T-cell (primary cell): ENCODE results near the gene HPCAL1. TPM values are rescaled to one million over a fixed set of nuclear protein-coding genes. Genes with fewer than 3 reads are reported as not detected.

Experiments used
- ATAC-seq, 4 experiments: fragments of 200-7000 bp in 3 of 4; fragments of 150-1000 bp in 1 of 4; cut with Tn5 transposase; replicated peaks in 1 of 4; 1 replicate in 3 of 4; 2 replicates in 1 of 4; pipeline ENCODE4 v1.10.0; 2021; ENCODE audit warnings: moderate library complexity in 3 of 4, mild to moderate bottlenecking in 2 of 4, moderate number of reproducible peaks in 1 of 4
- CTCF ChIA-PET, 2 donors: fragments of 300-600 bp; sonication (Branson Sonifier 250); formaldehyde crosslinking; loops; one replicate each; lab custom pipeline; 2022; ENCODE audit warnings: antibody characterized with exemption in 2 of 2; lab: Charles Lee
- POLR2A ChIA-PET, 2 donors: fragments of 300-600 bp; sonication (Branson Sonifier 250); formaldehyde crosslinking; loops; one replicate each; lab custom pipeline; 2022; ENCODE audit warnings: antibody characterized with exemption in 2 of 2; lab: Charles Lee
- DNase-seq, 35 experiments: peaks; one replicate each; pipeline versions ENCODE4 v3.0.0 to v3.0.0-alpha.2; 2013 to 2023
- H3K27ac ChIP-seq: one replicate; pipeline ENCODE4 v1.5.1; 2013; ENCODE audit warnings: low read length
- H3K27me3 ChIP-seq, 2 experiments: replicated peaks in 1 of 2; 1 replicate in 1 of 2; 2 replicates in 1 of 2; pipeline versions ENCODE4 v1.6.1 to v1.7.0; 2013; ENCODE audit warnings: low read length in 1 of 2, mixed read lengths in 1 of 2; ENCODE audit not compliant: control insufficient read depth in 2 of 2, insufficient read depth in 2 of 2; ENCODE audit errors: extremely low read depth in 1 of 2
- H3K36me3 ChIP-seq, 2 donors: 1 replicate in 1 of 2; 2 replicates in 1 of 2; pipeline versions ENCODE4 v1.6.1 to v1.7.0; 2013; ENCODE audit warnings: low read length in 1 of 2; ENCODE audit not compliant: control insufficient read depth in 2 of 2, insufficient read depth in 1 of 2; ENCODE audit errors: extremely low read depth in 1 of 2
- H3K4me1 ChIP-seq, 2 experiments: 1 replicate in 1 of 2; 2 replicates in 1 of 2; pipeline versions ENCODE4 v1.6.1 to v1.7.0; 2013; ENCODE audit warnings: low read length in 2 of 2, mixed read lengths in 1 of 2; ENCODE audit not compliant: insufficient read depth in 2 of 2, control insufficient read depth in 1 of 2; ENCODE audit errors: extremely low read depth in 1 of 2
- H3K4me3 ChIP-seq, 2 donors: 1 replicate in 1 of 2; 2 replicates in 1 of 2; pipeline versions ENCODE4 v1.5.1 to v1.7.0; 2013; ENCODE audit warnings: mild to moderate bottlenecking in 2 of 2, low read length in 1 of 2, moderate library complexity in 1 of 2; ENCODE audit not compliant: control insufficient read depth in 1 of 2; ENCODE audit errors: extremely low read depth in 1 of 2
- H3K9me3 ChIP-seq: 2 replicates; pipeline ENCODE4 v1.7.0; 2013
- H3K27ac Mint-ChIP-seq, 2 donors: one replicate each; pipeline ENCODE4 v1.8.0; 2020 to 2021; ENCODE audit warnings: mild to moderate bottlenecking in 2 of 2, mixed read lengths in 2 of 2
- H3K27me3 Mint-ChIP-seq, 2 donors: one replicate each; pipeline ENCODE4 v1.8.0; 2021 to 2022; ENCODE audit warnings: mixed read lengths in 2 of 2
- H3K36me3 Mint-ChIP-seq: one replicate; pipeline ENCODE4 v1.8.0; 2021; ENCODE audit warnings: mixed read lengths
- H3K4me1 Mint-ChIP-seq, 3 donors: one replicate each; pipeline ENCODE4 v1.8.0; 2020 to 2022; ENCODE audit warnings: mixed read lengths in 3 of 3, mild to moderate bottlenecking in 1 of 3
- H3K4me3 Mint-ChIP-seq, 3 donors: one replicate each; pipeline ENCODE4 v1.8.0; 2020 to 2022; ENCODE audit warnings: mild to moderate bottlenecking in 3 of 3, mixed read lengths in 3 of 3, moderate library complexity in 3 of 3
- H3K9me3 Mint-ChIP-seq, 3 donors: one replicate each; pipeline ENCODE4 v1.8.0; 2020 to 2022; ENCODE audit warnings: mixed read lengths in 3 of 3
- WGBS: methylation state at CpG from one replicate; pipeline ENCODE4 v1.1.5; 2013; ENCODE audit warnings: missing lambda C conversion rate; ENCODE audit not compliant: insufficient coverage; 5-methylcytosine and 5-hydroxymethylcytosine counted together
- total RNA-seq, 35 experiments: library from RNA in 6 of 35; stranded (reverse) in 6 of 35; fragments of 120-200 nt in 1 of 35; gene quantifications; one replicate each; pipeline versions ENCODE4 v1.2.1 to v1.2.4 and lab custom pipeline; 2013 to 2026

The HPCAL1 gene
- total RNA-seq, 5 donors from 2014 or later (not counting 1 experiment from before 2014, with no cell fraction given), result 39.5 to 87.3 (median 83.2) TPM

GRCh38 chr2:10369269-10370255, 66.9 kb downstream of the HPCAL1 start:
- H3K4me3 Mint-ChIP-seq, result no peak overlapping the region
- POLR2A ChIA-PET, result no interaction called here
- H3K9me3 ChIP-seq, result no peaks in the 10 kb centered on the region
- peaks cover 0 to 61% of the 10 kb centered on the region in 2 experiments for H3K4me1 ChIP-seq
- no peak for ATAC-seq
- H3K4me1 Mint-ChIP-seq, result peaks cover 51 to 67% (median 63%) of the 10 kb centered on the region in 3 donors
- no peak overlapping the region for H3K27ac ChIP-seq
- no peak overlapping the region for H3K4me3 ChIP-seq
- peak overlapping the region; percentile 24 to 39 for H3K27ac Mint-ChIP-seq
- CTCF ChIA-PET, result no interaction called here
- H3K27me3 Mint-ChIP-seq, result no peaks in the 10 kb centered on the region
- no peaks in the 10 kb centered on the region for H3K9me3 Mint-ChIP-seq
- peaks cover 4% of the 10 kb centered on the region for H3K36me3 Mint-ChIP-seq
- peaks cover 3 to 6% of the 10 kb centered on the region in 2 donors for H3K36me3 ChIP-seq
- DNase-seq, result no peak
- WGBS, result 94% methylated on average over 11 of the region's 14 CpGs
- H3K27me3 ChIP-seq, result no peaks in the 10 kb centered on the region

GRCh38 chr2:10370390-10370789, 67.7 kb downstream of the HPCAL1 start:
- 100% methylated on average over 1 of the region's 1 CpG for WGBS
- POLR2A ChIA-PET, result no interaction called here
- H3K9me3 Mint-ChIP-seq, result no peaks in the 10 kb centered on the region
- no peak overlapping the region for H3K4me3 ChIP-seq
- no peak overlapping the region for H3K27ac ChIP-seq
- H3K4me1 Mint-ChIP-seq, result peaks cover 52 to 68% (median 64%) of the 10 kb centered on the region in 3 donors
- peak in 1 of 4 experiments; percentile 11 for ATAC-seq
- H3K27me3 ChIP-seq, result no peaks in the 10 kb centered on the region
- H3K4me3 Mint-ChIP-seq, result no peak overlapping the region
- H3K27me3 Mint-ChIP-seq, result no peaks in the 10 kb centered on the region
- H3K27ac Mint-ChIP-seq, result peak overlapping the region in 1 of 2 donors; percentile 24
- DNase-seq, result no peak
- peaks cover 3% of the 10 kb centered on the region in 2 donors for H3K36me3 ChIP-seq
- CTCF ChIA-PET, result no interaction called here
- H3K9me3 ChIP-seq, result no peaks in the 10 kb centered on the region
- H3K4me1 ChIP-seq, result peaks cover 0 to 61% of the 10 kb centered on the region in 2 experiments
- peaks cover 4% of the 10 kb centered on the region for H3K36me3 Mint-ChIP-seq

- ChIA-PET CTCF (no interaction called here), POLR2A (no interaction called here)
- WGBS, result 92% methylated on average over 6 of the region's 6 CpGs
- Histone ChIP-seq H3K4me1 (peaks cover 2 to 61% of the 10 kb centered on the region in 2 experiments), H3K9me3 (no peaks in the 10 kb centered on the region), H3K36me3 (peaks cover 3% of the 10 kb centered on the region in 2 donors), H3K27me3 (no peaks in the 10 kb centered on the region), H3K4me3 (no peak overlapping the region), H3K27ac (no peak overlapping the region)
- H3K9me3 Mint-ChIP-seq, result no peaks in the 10 kb centered on the region
- no peak overlapping the region for H3K4me3 Mint-ChIP-seq
- DNase-seq (no peak), ATAC-seq (no peak)
- no peak overlapping the region for H3K27ac Mint-ChIP-seq
- H3K27me3 Mint-ChIP-seq, result no peaks in the 10 kb centered on the region
- peaks cover 9% of the 10 kb centered on the region for H3K36me3 Mint-ChIP-seq
- H3K4me1 Mint-ChIP-seq, result peaks cover 57 to 71% (median 67%) of the 10 kb centered on the region in 3 donors
These were observed 68.2 kb downstream of the HPCAL1 start for GRCh38 chr2:10370895-10371294.

GRCh38 chr2:10371441-10372196, 68.9 kb downstream of the HPCAL1 start:
- WGBS, result 96% methylated on average over 9 of the region's 15 CpGs
- ChIA-PET POLR2A (no interaction called here), CTCF (interaction anchor here in 1 of 2 donors (0.6 kb wide), 1 partner anchor 11 kb away, joined by 4 read pairs; no protein-coding TSS in a partner anchor)
- H3K27ac Mint-ChIP-seq, result no peak overlapping the region
- H3K27me3 ChIP-seq, result no peaks in the 10 kb centered on the region
- no peaks in the 10 kb centered on the region for H3K27me3 Mint-ChIP-seq
- H3K4me1 ChIP-seq, result peaks cover 3 to 64% of the 10 kb centered on the region in 2 experiments
- peaks cover 3% of the 10 kb centered on the region in 2 donors for H3K36me3 ChIP-seq
- peaks cover 62 to 75% (median 71%) of the 10 kb centered on the region in 3 donors for H3K4me1 Mint-ChIP-seq
- H3K9me3 ChIP-seq, result no peaks in the 10 kb centered on the region
- no peaks in the 10 kb centered on the region for H3K9me3 Mint-ChIP-seq
- peaks cover 11% of the 10 kb centered on the region for H3K36me3 Mint-ChIP-seq
- H3K4me3 ChIP-seq, result no peak overlapping the region
- H3K4me3 Mint-ChIP-seq, result no peak overlapping the region
- DNase-seq (no peak), ATAC-seq (no peak)
- H3K27ac ChIP-seq, result no peak overlapping the region

- H3K36me3 ChIP-seq, result peaks cover 3% of the 10 kb centered on the region in 2 donors
- no peaks in the 10 kb centered on the region for H3K9me3 ChIP-seq
- H3K9me3 Mint-ChIP-seq, result no peaks in the 10 kb centered on the region
- no peak for DNase-seq
- no peaks in the 10 kb centered on the region for H3K27me3 ChIP-seq
- H3K27ac Mint-ChIP-seq, result no peak overlapping the region
- ATAC-seq, result no peak
- H3K36me3 Mint-ChIP-seq, result peaks cover 11% of the 10 kb centered on the region
- no peaks in the 10 kb centered on the region for H3K27me3 Mint-ChIP-seq
- no peak overlapping the region for H3K27ac ChIP-seq
- H3K4me1 Mint-ChIP-seq, result peaks cover 62 to 73% (median 70%) of the 10 kb centered on the region in 3 donors
- peaks cover 7 to 65% of the 10 kb centered on the region in 2 experiments for H3K4me1 ChIP-seq
- no peak overlapping the region for H3K4me3 Mint-ChIP-seq
- ChIA-PET CTCF (interaction anchor here in 1 of 2 donors (0.6 kb wide), 1 partner anchor 10 kb away, joined by 4 read pairs; no protein-coding TSS in a partner anchor), POLR2A (no interaction called here)
- H3K4me3 ChIP-seq, result no peak overlapping the region
- WGBS, result 93% methylated on average over 15 of the region's 20 CpGs
These were observed 69.6 kb downstream of the HPCAL1 start for GRCh38 chr2:10372203-10372861.

- Mint-ChIP-seq H3K27me3 (no peaks in the 10 kb centered on the region), H3K4me1 (peaks cover 62 to 73% (median 70%) of the 10 kb centered on the region in 3 donors), H3K9me3 (no peaks in the 10 kb centered on the region), H3K36me3 (peaks cover 11% of the 10 kb centered on the region), H3K27ac (peak overlapping the region in 1 of 2 donors; percentile 31), H3K4me3 (no peak overlapping the region)
- H3K4me3 ChIP-seq, result no peak overlapping the region
- DNase-seq (no peak), ATAC-seq (no peak)
- no peak overlapping the region for H3K27ac ChIP-seq
- no peaks in the 10 kb centered on the region for H3K27me3 ChIP-seq
- 94% methylated on average over 7 of the region's 7 CpGs for WGBS
- peaks cover 11 to 70% of the 10 kb centered on the region in 2 experiments for H3K4me1 ChIP-seq
- CTCF ChIA-PET, result no interaction called here
- H3K9me3 ChIP-seq, result no peaks in the 10 kb centered on the region
- POLR2A ChIA-PET, result no interaction called here
- H3K36me3 ChIP-seq, result peaks cover 3% of the 10 kb centered on the region in 2 donors
These were observed 70.1 kb downstream of the HPCAL1 start for GRCh38 chr2:10372862-10373240.
